GM19455 (cell line): ENCODE data around the gene HFM1.
A peak's percentile ranks its signal among the peaks of the same experiment; 100 is the strongest.
"Not testable (repeated sequence)": the region's sequence is repeated elsewhere in the genome, so short reads cannot be mapped to it uniquely, and the experiment has no call there.

ENCODE experiments used
- ATAC-seq: cut with Tn5 transposase; IDR thresholded peaks from one replicate; pipeline ENCODE4 v1.9.1; 2021; ENCODE audit not compliant: unreplicated experiment

Gene HFM1

DNA sequence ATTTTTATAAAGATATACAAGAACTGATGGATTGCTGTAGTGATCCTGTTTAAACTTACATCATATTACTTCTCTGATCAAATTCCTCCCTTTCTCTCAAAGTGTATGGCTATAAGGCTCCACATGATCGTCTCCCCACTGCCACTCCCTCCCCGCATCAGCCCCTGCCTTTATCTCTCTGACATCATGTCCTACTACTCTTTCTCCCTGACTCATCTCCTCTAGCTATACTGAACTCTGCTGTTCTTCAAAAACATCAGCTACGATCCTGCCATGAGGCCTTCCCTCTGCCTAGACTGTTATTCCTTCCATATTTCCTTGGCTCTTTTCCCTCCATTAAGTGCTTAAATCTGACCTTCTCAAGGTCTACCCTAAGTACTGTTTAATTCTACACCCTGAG lies 22.8 kb downstream of the HFM1 start:
- no peak for ATAC-seq

DNA sequence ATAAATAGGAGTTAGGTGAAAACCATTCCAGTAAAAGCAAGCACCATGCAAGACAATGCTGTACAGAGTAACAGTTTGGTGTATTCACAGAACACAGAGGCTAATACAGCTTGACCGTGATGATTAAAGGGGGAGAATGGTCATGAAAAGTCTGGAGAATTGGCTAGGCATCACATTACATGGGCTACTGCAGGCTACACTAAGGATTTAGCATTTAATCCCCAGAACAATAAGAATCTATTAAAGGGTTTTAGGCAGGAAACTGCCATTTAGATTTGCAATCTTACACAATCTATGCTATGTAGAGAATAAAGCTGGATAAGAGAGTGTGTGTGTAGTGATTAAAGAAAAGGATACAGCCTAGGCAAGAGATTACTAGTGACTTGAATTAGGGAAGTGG lies 30.6 kb downstream of the HFM1 start:
- ATAC-seq: no peak

DNA sequence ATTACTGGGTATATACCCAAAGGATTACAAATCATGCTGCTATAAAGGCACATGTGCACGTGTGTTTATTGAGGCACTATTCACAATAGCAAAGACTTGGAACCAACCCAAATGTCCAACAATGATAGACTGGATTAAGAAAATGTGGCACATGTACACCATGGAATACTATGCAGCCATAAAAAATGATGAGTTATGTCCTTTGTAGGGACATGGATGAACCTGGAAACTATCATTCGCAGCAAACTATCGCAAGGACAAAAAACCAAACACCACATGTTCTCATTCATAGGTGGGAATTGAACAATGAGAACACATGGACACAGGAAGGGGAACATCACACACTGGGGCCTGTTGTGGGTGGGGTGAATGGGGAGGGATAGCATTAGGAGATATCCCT lies 32.4 kb downstream of the HFM1 start:
- not testable (repeated sequence) for ATAC-seq

DNA sequence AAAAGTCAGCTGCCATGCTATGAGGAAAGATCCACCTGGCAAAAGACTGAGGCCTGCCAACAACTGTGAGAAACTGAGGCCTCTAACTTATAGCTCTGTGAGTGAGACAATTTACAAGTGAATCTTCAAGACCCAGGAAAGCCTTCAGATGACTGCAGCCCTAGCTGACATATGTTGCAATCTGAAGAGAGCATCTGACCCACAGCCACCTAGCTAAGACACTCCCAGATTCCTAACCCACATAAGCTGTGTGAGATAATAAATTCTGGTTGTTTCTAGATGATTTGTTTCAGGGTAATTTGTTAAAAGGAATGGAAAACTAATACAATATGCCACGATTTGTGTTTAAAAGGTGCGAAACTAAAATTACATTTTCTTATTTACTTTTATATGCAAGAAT lies 55.1 kb downstream of the HFM1 start:
- ATAC-seq: no peak

DNA sequence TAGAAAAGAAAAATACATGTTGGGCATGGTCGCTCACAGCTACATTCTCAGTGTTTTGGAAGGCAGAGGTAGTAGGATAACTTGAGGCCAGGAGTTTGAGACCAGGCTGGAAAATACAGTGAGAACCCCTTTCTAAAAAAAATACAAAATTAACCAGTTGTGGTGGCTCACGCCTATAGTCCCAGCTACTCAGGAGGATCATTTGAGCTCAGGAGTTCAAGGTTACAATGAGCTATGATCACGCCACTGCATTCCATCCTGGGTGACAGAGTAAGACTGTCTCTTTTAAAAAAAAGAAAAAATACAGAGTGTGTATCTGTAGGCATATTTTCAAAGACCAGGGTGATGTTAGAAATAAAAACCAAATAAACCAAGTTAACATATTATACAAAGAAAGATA lies 57.8 kb downstream of the HFM1 start:
- ATAC-seq: no peak

DNA sequence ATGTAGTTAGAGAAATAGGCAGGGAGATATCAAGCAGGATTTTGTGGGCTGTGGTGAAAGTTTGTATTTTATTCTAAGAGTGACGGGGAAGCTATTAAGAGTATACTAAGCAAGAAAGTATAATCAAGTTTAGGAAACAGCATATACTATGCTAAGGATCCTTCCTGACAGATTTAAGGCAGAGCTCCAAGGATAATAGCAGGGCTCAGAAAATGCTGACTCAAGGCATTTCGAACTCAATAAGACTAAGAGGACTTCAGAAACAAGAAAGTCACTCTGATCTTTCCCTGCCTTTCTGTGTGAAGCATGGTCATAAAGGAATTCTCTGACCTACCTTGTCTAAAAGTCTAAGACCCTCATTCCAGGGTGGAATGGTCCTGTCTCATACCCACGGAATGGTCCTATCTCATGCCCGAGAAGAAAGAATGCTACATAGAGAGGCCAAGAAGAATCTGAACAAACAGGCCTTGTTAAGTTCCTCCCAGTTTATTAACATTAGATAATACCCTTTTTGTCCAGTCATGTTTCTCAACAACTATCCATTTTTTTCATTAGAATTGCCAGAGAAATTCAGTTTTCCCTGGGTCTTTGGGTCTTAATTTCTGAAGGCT lies 59.1 kb downstream of the HFM1 start:
- ATAC-seq: no peak

DNA sequence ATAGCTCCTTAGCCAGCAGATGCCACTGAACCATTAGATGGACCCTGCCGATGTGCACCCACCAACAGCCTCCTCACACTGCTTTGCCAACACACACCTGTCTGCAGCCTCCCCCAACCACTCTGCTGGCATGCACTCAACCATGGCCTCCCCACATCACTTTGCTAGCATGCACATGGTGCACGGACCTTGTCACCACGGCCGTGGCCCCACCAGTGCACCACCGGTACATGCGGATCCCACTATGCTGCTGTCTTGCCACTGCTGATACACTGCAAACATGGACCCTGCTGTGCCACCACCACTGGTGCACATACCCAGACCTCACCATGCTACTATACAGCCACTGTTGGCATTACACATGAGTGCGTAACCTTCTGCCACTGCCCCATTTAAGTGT lies 66.1 kb downstream of the HFM1 start:
- ATAC-seq: no peak

DNA sequence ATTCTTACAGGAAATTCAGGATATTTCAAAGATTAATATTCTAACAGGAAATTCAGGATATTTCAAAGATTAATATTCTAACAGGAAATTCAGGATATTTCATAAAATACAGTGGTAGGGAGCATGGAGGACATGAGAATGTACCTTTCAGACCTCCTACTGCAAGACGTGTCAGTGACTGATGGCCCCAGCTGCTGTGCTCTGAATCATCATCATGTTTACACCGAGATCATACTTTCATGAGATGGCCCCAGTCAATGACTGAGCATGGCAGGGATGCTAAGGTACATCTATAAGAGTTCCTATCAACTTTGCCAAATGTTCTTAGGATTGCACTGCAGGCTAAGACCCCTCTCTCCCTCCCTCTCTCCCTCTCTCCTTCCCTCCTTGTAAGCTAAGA lies 69.0 kb downstream of the HFM1 start:
- no peak for ATAC-seq

DNA sequence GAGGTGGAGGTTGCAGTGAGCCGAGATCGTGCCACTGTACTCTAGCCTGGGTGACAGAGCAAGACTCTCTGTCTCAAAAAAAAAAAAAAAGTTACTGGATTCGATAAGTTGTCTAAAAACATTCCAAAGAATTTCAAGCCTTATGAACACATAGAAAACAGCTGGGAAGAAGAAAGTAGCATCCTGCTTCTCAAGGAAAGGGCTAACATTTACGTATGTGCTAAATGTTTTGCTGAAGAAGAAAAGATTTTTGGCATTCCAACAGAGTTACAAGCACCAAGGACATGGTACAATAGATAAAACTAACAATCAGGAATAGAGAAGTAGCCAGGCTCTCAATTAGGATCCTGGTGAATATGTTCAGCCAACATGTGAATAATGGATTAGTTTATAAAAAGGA lies 69.8 kb downstream of the HFM1 start:
- ATAC-seq: no peak

DNA sequence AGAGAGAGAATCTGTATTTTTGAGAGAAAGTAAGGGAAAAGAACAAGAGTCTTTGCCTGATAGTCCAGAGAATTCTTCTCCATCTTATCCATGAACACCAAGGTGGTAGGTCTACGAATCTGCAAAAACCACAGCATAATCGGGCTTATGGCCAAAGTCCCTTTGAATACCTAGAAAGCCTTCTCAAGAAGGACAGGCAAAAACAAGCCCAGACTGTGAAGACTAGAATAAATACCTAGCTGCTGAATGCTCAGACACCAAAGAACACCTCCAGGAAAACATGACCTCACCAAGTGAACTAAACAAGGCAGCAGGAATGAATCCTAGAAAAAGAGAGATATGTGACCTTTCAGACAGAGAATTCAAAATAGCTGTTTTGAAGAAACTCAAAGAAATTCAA lies 79.2 kb downstream of the HFM1 start:
- no peak for ATAC-seq

DNA sequence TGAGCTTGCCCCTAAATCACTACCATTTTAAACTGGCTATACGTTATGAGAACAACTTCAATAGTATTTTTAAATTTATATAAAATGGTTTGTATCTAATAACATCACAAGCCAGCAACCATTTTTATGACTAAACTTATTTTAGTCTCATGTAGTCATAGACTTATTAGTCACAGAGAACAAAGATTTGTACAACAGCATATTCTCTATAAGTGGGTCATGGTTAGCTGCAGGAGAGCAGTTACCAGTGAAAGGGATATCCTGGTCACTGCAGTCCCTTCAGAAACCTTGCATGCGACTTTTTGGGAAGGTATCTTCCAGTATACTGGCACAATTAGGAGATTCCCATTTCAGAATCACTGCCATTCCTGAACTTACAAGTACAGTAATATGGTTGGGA lies 90.0 kb downstream of the HFM1 start:
- no peak for ATAC-seq

DNA sequence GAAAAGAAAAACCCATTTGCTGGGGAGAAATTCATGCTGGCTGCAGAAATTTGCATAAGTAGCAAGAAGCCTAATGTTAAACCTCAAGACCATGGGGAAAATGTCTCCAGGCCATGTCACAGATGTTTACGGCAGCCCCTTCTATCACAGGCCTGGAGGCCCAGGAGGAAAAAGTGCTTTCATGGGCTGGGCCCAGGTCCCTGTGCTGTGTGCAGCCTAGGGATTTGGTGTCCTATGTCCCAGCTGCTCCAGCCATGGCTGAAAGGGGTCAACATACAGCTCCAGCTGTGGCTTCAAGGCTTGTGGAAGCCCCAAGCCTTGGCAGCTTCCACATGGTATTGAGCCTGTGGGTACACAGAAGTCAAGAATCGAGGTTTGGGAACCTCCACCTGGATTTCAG lies 93.0 kb downstream of the HFM1 start:
- ATAC-seq: no peak

DNA sequence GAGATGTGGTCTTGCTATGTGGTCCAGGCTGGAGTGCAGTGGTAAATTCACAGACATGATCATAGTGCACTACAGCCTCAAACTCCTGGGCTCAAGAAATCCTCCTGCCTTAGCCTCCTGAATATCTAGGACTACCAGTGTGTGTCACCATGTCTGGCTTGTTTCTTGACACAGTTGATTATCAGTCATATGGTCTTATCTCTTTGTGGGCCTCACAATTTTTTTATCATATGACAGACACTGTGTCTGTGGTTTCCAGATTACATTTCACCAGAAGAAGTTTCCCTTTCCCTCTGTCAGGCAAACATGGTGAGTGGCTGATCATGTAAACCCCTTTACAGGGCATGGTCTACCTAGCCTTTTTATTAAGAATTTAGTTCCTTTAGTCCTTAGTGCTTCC lies 96.1 kb downstream of the HFM1 start:
- no peak for ATAC-seq

DNA sequence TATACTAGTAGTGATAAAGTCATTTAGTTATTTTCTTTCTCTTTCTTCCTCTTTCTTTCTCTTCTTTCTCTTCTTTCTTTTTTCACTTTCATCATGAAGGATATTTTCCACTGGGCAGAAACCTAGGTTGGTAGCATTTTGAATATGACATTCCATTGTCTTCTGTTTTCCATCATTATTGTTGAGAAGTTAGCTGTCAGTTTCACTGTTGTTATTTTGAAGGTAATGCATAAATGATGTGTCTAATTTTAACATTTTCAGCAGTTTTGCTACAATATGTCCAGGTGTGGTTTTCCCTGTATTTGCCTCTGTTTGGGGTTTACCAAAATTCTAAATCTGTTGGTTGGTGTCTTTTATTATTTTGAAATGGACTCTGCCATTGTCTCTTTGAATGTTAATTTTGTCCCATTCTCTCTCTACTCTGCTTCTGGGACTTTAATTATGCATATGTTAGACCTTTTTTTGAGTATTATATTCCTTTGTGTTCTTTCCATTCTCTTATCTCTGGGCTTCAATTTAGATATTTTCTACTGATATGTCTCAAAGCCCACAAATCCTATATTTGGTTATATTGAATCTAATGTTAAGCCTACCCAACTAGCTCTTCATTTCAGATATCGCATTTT lies 96.7 kb downstream of the HFM1 start:
- no peak for ATAC-seq

DNA sequence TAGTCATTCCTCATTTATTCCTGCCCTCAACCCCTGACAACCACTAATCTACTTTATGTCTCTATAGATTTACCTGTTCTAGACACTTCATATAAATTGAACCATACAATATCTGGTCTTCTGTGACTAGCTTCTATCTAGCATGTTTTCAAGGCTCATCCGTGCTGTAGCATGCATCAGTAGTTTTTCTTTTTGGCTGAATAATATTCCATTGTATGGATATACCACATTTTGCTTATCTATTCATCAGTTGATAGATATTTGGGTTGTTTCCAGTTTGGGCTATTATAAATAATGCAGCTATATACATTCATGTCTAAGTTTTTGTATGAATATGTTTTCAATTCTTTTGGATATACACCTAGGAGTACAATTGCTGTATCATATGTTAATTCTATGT lies 101.5 kb downstream of the HFM1 start:
- ATAC-seq: no peak

DNA sequence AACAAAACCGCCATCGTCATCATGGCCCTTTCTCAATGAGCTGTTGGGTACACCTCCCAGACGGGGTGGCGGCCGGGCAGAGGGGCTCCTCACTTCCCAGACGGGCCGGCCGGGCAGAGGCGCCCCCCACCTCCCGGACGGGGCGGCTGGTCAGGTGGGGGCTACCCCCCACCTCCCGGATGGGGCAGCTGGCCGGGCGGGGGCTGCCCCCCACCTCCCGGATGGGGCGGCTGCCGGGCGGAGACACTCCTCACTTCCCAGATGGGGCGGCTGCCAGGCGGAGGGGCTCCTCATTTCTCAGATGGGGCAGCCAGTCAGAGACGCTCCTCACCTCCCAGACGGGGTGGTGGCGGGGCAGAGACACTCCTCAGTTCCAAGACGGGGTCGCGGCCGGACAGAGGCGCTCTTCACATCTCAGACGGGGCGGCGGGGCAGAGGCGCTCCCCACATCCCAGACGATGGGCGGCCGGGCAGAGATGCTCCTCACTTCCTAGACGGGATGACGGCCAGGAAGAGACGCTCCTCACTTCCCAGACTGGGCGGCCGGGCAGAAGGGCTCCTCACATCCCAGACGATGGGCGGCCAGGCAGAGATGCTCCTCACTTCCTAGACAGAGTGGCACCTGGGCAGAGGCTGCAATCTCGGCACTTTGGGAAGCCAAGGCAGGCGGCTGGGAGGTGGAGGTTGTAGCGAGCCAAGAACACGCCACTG lies 115.6 kb downstream of the HFM1 start:
- ATAC-seq: not testable (repeated sequence)

DNA sequence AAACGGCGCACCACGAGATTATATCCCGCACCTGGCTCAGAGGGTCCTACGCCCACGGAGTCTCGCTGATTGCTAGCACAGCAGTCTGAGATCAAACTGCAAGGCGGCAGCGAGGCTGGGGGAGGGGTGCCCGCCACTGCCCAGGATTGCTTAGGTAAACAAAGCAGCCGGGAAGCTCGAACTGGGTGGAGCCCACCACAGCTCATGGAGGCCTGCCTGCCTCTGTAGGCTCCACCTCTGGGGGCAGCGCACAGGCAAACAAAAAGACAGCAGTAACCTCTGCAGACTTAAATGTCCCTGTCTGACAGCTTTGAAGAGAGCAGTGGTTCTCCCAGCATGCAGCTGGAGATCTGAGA lies 117.7 kb downstream of the HFM1 start:
- ATAC-seq: not testable (repeated sequence)

DNA sequence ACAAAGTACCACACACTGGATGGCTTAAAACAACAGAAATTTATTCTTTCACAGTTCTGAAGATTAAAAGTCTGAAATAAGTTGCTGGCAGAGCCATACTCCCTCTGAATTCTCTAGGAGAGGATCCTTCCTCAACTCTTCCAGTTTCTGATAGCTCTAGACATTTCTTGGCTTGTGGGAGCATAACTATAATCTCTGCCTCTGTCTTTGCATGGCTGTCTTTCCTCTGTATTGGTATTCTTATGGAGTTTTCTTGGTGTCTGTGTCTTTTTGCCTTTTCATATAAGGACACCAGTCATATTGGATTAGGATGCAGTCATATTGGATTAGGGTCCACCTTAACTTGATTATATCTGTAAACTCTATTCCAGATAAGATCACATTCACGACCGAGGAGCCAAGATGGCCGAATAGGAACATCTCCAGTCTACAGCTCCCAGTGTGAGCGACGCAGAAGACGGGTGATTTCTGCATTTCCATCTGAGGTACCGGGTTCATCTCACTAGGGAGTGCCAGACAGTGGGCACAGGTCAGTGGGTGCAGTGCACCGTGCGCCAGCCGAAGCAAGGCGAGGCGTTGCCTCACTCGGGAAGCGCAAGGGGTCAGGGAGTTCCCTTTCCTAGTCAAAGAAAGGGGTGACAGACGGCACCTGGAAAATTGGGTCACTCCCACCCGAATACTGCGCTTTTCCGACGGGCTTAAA lies 118.2 kb downstream of the HFM1 start:
- not testable (repeated sequence) for ATAC-seq

DNA sequence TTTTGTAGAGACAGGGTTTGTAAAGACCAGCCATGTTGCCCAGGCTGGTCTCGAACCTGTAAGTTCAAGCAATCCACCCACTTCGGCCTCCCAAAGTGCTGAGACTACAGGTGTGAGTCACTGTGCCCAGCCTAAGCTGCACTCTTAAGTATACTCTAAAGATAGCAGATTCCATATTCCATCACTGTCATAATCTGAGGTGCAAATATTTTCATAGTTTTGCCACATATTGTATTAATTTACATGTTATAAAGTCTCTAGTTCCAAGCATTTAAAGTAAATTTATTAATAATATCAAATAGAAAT lies 121.3 kb downstream of the HFM1 start:
- ATAC-seq: no peak

DNA sequence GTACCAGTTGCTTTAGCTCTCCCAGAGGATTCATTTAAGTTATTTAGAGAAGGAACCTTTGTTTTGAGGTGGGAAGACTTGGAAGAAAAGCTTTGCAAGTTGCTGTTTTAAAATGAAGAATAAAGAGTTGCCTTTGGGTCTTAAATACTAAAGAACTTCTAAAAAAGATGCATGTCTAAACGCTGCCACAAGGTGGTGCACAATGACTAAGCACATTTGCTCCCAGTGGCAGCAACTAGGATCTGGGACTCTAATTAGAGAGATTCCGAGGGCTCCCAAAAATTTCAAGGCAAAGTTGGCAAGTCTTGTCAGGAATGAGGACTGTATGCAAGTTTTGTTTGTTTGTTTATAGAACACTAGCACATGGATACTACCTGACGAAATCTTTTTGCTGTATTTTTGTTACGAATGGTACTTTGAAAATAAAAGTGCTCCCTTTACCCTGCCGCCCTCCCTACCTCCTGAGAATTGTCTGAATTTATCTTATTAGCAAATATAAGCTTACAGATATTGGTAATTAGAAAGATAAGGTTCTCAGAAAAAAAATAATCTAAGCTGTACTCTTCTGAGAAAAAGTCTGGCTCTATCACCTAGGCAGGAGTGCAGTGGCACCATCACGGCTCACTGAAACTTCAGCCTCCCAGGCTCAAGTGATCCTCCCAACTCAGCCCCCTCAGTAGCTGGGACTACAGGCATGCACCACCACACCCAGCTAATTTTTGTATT lies 121.8 kb downstream of the HFM1 start:
- peak; percentile 82 for ATAC-seq

DNA sequence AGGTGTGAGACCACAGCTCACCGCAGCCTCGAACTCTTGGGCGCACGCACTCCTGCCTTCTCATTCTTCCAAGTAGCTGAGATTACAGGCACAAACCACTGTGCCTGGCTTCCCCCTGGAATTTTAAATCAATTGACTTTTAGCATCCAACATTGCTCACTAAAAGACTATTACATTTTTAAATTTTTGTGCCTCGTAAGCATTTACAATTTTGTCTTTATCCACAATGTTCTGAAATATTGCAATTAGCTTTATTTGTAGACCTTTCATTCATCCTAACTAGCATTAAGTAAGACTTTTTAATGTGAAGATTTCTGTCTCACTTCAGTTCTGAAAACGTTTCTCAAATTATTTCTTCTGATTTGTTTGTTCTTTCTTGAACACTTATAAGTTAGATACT lies 122.9 kb downstream of the HFM1 start:
- ATAC-seq: no peak

DNA sequence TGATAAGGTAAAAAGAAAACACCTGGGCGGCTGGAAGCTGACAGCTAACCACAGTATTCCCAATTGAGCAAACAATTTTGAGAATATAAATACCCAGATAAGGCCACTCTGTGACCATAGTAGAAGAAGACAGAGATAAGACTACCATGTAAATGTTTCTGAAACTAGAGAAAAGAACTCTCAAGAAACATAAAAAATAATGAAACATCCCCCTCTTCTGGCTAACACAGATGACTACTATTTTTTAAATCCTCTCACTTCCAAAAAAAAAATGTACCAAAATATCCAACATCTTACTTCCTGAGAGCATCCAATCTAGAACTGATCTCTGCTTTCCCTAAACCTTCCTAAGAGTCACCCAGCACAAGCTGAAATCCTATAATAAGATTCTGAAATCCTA lies 125.9 kb downstream of the HFM1 start:
- no peak for ATAC-seq
